Heart left ventricle (tissue), 16 donors: ENCODE data around the gene ROBO1. TPM values are rescaled to one million over a fixed set of nuclear protein-coding genes. Genes with fewer than 3 reads are reported as not detected.

ENCODE experiments used
- ATAC-seq, 4 donors: fragments of 200-7000 bp; cut with Tn5 transposase; one replicate each; pipeline ENCODE4 v1.9.1; 2020 to 2022; ENCODE audit warnings: moderate library complexity in 4 of 4, mild to moderate bottlenecking in 3 of 4, moderate number of reproducible peaks in 1 of 4
- DNase-seq, 5 donors: peaks; one replicate each; pipeline ENCODE4 v3.0.0-alpha.2; 2020
- H3K27ac ChIP-seq, 12 donors: fragments of 200-600 bp; sonication (generic) in 4 of 12; one replicate each; pipeline versions ENCODE4 v1.5.0 to v1.8.0; 2016 to 2022; ENCODE audit warnings: mild to moderate bottlenecking in 2 of 12
- H3K27me3 ChIP-seq, 9 donors: fragments of 200-600 bp; sonication (generic) in 2 of 9; one replicate each; pipeline versions ENCODE4 v1.5.1 to v1.8.0; 2016 to 2022; ENCODE audit warnings: mild to moderate bottlenecking in 3 of 9
- H3K36me3 ChIP-seq, 9 donors: fragments of 200-600 bp; sonication (generic) in 2 of 9; one replicate each; pipeline versions ENCODE4 v1.5.0 to v1.8.0; 2018 to 2022; ENCODE audit warnings: mild to moderate bottlenecking in 2 of 9
- H3K4me1 ChIP-seq, 12 donors: fragments of 200-600 bp; sonication (generic) in 4 of 12; one replicate each; pipeline versions ENCODE4 v1.5.0 to v1.8.0; 2016 to 2022; ENCODE audit warnings: mild to moderate bottlenecking in 3 of 12
- H3K4me3 ChIP-seq, 12 donors: fragments of 200-600 bp; sonication (generic) in 4 of 12; one replicate each; pipeline versions ENCODE4 v1.5.0 to v1.8.0; 2017 to 2022; ENCODE audit warnings: mild to moderate bottlenecking in 9 of 12, moderate library complexity in 4 of 12
- H3K9me3 ChIP-seq, 12 donors: fragments of 200-600 bp; sonication (generic) in 4 of 12; one replicate each; pipeline versions ENCODE4 v1.5.0 to v1.8.0; 2016 to 2022; ENCODE audit warnings: mild to moderate bottlenecking in 1 of 12
- CTCF ChIP-seq, 12 donors: fragments of 200-600 bp; sonication (generic) in 4 of 12; IDR thresholded peaks; one replicate each; pipeline versions ENCODE4 v1.5.0 to v1.8.0; 2018 to 2022; ENCODE audit warnings: antibody characterized with exemption in 12 of 12, mild to moderate bottlenecking in 5 of 12
- POLR2A ChIP-seq, 2 donors: fragments of 450-650 bp; IDR thresholded peaks; one replicate each; pipeline ENCODE4 v1.6.1; 2017; ENCODE audit warnings: antibody characterized with exemption in 2 of 2, mild to moderate bottlenecking in 2 of 2, moderate library complexity in 2 of 2
- WGBS, 4 donors: extraction: QIAGEN DNeasy Blood & Tissue Kit in 2 of 4; methylation state at CpG; one replicate each; pipeline versions ENCODE4 v1.1.5 to v1.1.7; 2013 to 2018; 5-methylcytosine and 5-hydroxymethylcytosine counted together
- intact Hi-C, 10 donors: fragments of 100-400 bp; cut with DNase I; formaldehyde crosslinking; loops; one replicate each; pipeline versions ENCODE4 v1.11.1 to v1.14.2; 2022
- polyA plus RNA-seq, 2 donors: library from polyadenylated mRNA; stranded (reverse); fragments of 200-250 nt; gene quantifications; one replicate each; pipeline ENCODE4 v1.2.3, GENCODE V29; 2013
- total RNA-seq, 9 donors: library from RNA; depleted of rRNA in 2 of 9; stranded (reverse); fragments of >200 nt in 2 of 9; fragmentation: NEBNext Ultra II Directional in 3 of 9; extraction: Animal tissue kit (Norgen Biotek cat#: 25700) in 3 of 9; gene quantifications; one replicate each; pipeline versions ENCODE4 v1.1.0 to v1.2.4, GENCODE V29; 2016 to 2023
- donor health status: ischemic (EF 13 %, LVEDD 7.1; RV severe dilation, severe dysfunction).
- donor health status: healthy with polysubstance abuse.
- donor health status: DM: no; HTN: yes; CAD: no.
- donor health status: DM: no; HTN: no; CAD: no.
- donor health status: ischemic (EF 25% LVEDD 6.9; RV normal size, moderate dysfunction).
- donor health status: ischemic (EF 25% LVEDD 5.7; RV mildly dilated, moderate dysfunction).
- donor health status: healthy.
- donor health status: DM: yes; HTN: yes; CAD: no.
- donor health status: ischemic (EF 35%, LVEDD 5.7; RV mildly dilated, moderate dysfunction).
- donor health status: nonischemic (EF 11% LVEDD 7.7; RV severe dilation, severe dysfunction).
- donor health status: DM: yes; HTN: yes; CAD: no.
- donor health status: PGD.
- donor health status: ischemic (EF 29% LVEDD 5.4; RV normal size, mild dysfunction).
- donor health status: nonischemic (EF 23%, LVEDD 6.1; RV moderate dilation, normal function).

Gene ROBO1
- total and polyA plus RNA-seq, 11 donors = 1.4 to 14.8 (median 5.7) TPM

DNA sequence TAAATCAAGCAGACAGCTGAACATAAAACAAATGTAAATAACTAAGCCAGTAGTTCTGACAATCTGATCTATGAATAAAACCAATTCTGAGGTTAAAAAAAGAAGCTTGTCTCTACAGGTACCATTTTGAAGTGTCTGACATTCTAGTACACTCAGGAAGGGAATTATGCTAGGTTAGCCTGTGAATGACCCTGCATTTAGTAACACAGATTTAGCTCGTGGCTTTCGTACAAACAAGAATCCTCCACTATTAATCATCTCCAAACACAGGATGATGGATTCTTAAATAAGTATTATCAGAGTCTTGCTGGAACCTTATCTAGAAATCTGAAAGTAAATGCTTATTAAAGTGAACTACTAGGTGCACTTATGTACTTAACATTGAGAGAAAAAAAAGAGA is 1120.1 kb downstream of the ROBO1 start:
- H3K27me3 ChIP-seq = no peaks in the 10 kb centered on the region
- no peaks in the 10 kb centered on the region for H3K9me3 ChIP-seq
- TF ChIP-seq POLR2A (IDR thresholded peaks at IDR 0.05) (no peak), CTCF (IDR thresholded peaks at IDR 0.05) (no peak)
- H3K4me3 ChIP-seq = no peak overlapping the region
- H3K36me3 ChIP-seq = peaks cover 0 to 12% (median 0%) of the 10 kb centered on the region in 9 donors
- intact Hi-C loops = loop anchor here in 3 of 10 donors (5.0 to 10.0 kb wide), 4 partner anchors 1393 to 1613 kb away; no protein-coding TSS in a partner anchor
- DNase-seq (no peak), ATAC-seq (no peak)
- peaks cover 0 to 10% (median 0%) of the 10 kb centered on the region in 12 donors for H3K4me1 ChIP-seq
- 48 to 57% (median 48%) methylated on average over 2 of the region's 2 CpGs for WGBS, 4 donors
- no peak overlapping the region for H3K27ac ChIP-seq

DNA sequence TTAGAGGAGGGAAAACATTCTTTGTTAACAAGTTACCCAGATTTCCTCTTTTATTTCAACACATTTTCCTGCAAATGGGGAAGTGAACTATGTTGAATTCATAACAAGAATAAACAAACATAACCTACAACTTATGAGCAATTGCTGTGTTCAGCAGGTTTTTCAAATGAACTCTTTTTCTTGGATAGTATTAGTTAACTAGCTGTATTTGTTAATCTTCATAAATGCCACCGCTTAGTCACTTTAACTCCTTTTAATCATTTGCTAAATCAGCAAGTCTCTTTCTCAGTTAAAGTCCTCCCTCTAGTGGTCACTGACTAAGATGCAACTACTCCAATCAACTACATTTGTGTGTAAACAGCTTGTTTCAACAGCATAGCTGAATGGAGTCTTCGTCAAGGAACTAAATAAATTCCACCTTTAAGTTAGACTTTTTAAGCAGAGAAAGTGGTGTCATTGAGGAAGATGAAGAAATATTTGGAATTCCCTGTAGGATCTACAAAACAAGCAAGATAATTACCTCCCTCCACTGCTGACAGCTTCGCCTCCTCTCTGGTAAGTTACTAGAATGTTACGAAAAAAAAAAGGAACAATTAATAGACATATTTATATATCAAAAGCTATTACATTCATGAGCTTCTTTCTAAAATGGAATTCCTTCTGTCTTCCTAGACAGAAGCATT is 1122.0 kb downstream of the ROBO1 start:
- Histone ChIP-seq H3K4me1 (peaks cover 0 to 10% (median 0%) of the 10 kb centered on the region in 12 donors), H3K27me3 (no peaks in the 10 kb centered on the region), H3K4me3 (no peak overlapping the region), H3K9me3 (no peaks in the 10 kb centered on the region), H3K27ac (no peak overlapping the region), H3K36me3 (peaks cover 0 to under 1% (median 0%) of the 10 kb centered on the region in 9 donors)
- TF ChIP-seq CTCF (IDR thresholded peaks at IDR 0.05) (peak; percentile 72 to 93 (median 80)), POLR2A (IDR thresholded peaks at IDR 0.05) (no peak)
- 46 to 52% (median 48%) methylated on average over 4 of the region's 4 CpGs for WGBS, 4 donors
- DNase-seq (no peak), ATAC-seq (peak in 1 of 4 donors; percentile 39)
- intact Hi-C loops = loop anchor here in 3 of 10 donors (5.0 to 10.0 kb wide), 4 partner anchors 1391 to 1611 kb away; no protein-coding TSS in a partner anchor

DNA sequence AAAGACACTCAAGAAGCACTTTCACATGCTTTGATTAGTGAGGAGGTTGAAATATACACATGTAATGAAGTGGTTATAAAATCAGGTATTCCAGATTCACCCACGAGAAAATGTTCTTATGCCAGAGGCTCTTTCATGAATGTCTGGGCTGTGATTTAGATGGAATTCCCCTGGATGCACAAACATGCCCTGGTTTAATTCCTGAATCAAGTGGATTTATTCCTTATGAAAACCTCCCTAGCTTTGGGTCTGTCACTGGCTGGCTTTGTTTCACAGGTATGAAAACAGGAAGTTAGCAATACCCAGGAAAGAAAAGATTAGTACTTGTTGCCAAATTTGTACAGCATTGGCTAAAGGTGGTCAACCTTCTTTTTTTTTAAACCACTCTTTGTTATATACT is 1123.0 kb downstream of the ROBO1 start:
- peaks cover 0 to 6% (median 0%) of the 10 kb centered on the region in 9 donors for H3K36me3 ChIP-seq
- no peaks in the 10 kb centered on the region for H3K9me3 ChIP-seq
- H3K4me3 ChIP-seq = no peak overlapping the region
- no peak for ATAC-seq
- peaks cover 0 to 10% (median 0%) of the 10 kb centered on the region in 12 donors for H3K4me1 ChIP-seq
- no peak overlapping the region for H3K27ac ChIP-seq
- TF ChIP-seq CTCF (IDR thresholded peaks at IDR 0.05) (no peak), POLR2A (IDR thresholded peaks at IDR 0.05) (no peak)
- WGBS, 4 donors = 27 to 38% (median 32%) methylated on average over 1 of the region's 1 CpG
- DNase-seq = no peak
- intact Hi-C loops = loop anchor here in 5 of 10 donors (5.0 to 10.0 kb wide), 4 partner anchors 1390 to 1610 kb away; no protein-coding TSS in a partner anchor
- no peaks in the 10 kb centered on the region for H3K27me3 ChIP-seq

- Histone ChIP-seq H3K36me3 (peaks cover 0 to 14% (median 0%) of the 10 kb centered on the region in 9 donors), H3K27ac (no peak overlapping the region), H3K4me1 (peaks cover 0 to 10% (median 0%) of the 10 kb centered on the region in 12 donors), H3K27me3 (no peaks in the 10 kb centered on the region), H3K9me3 (no peaks in the 10 kb centered on the region), H3K4me3 (no peak overlapping the region)
- no peak for TF ChIP-seq CTCF (IDR thresholded peaks at IDR 0.05)
- no peak for TF ChIP-seq POLR2A (IDR thresholded peaks at IDR 0.05)
- DNase-seq (no peak), ATAC-seq (no peak)
- WGBS, 4 donors = 48 to 54% (median 52%) methylated on average over 3 of the region's 3 CpGs
- intact Hi-C loops = loop anchor here in 5 of 10 donors (5.0 to 10.0 kb wide), 4 partner anchors 1388 to 1608 kb away; no protein-coding TSS in a partner anchor
These were observed 1125.4 kb downstream of the ROBO1 start for GRCh38 chr3:78642226-78643035.
